Stimulated activated CD4-positive, alpha-beta T cell treated with anti-CD3 and anti-CD28 coated beads, Interleukin-4, amount 100 ng/mL, for 48 hours (primary cell): ENCODE measurements around the gene BUD31.
"Not testable (repeated sequence)": the region's sequence is repeated elsewhere in the genome, so short reads cannot be mapped to it uniquely, and the experiment has no call there.

Experiments
- DNase-seq, 2 donors: peaks; one replicate each; pipeline ENCODE4 v3.0.0-alpha.2; 2020; ENCODE audit warnings: low read depth in 2 of 2

BUD31 gene

DNA sequence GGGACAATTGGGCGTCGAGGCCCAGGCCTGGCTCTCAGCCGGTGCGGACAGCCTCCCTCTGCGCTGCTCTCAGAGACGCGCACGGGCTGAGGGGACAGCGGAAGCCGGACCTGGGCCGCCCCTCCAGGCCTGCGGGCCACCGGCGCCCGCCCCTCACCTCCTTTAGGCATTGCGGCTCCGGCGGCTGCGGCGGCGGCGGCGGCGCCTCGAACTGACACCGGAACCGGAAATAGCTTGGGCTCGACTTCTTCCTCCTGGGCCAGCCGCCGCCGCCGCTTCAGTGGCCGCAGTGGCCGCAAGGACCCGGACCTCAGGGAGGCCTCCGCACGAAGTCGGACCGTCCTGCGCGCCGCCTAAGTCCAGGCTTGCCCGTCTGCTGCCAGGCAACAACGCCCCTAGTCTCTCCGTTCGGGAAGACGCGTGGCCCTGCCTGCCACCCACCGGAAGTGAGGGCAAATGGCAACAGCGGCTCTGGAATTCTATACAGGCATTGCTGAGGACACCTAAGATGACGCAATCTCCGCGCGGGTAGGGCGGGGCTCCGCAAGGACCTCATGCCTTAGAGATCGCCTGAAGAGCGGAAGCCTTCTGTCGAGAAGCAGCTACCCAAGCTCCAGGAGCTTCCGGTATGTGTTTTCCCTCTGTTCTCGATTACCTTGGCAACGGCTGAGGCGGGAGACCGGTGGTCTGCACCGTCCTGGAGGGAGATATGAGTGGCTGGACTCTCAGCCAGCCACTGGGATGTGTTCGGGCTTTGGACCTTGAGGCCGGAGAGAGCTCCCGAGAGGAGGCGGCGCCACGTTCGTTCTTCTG lies at the start of gene BUD31, which contains the start of gene PDAP1:
BUD31 (plus strand) TSS at position 591 of the 813 bp plus-strand sequence. CDS start 2,124 bp downstream, outside the sequence.
PDAP1 (minus strand) TSS at position 219 of the 813 bp plus-strand sequence; CDS start at position 170, 49 bp downstream.
- peak; percentile 83 to 85 for DNase-seq

GRCh38 chr7:99359465-99360154 lies 49.2 kb upstream of the BUD31 start:
- DNase-seq = no peak

GRCh38 chr7:99362801-99363200 lies 46.0 kb upstream of the BUD31 start:
- DNase-seq = no peak

- DNase-seq = no peak
Measured at GRCh38 chr7:99363286-99363685, 45.5 kb upstream of the BUD31 start.

GRCh38 chr7:99365318-99366141 lies 43.2 kb upstream of the BUD31 start:
- peak in 1 of 2 donors; percentile 38 for DNase-seq

DNA sequence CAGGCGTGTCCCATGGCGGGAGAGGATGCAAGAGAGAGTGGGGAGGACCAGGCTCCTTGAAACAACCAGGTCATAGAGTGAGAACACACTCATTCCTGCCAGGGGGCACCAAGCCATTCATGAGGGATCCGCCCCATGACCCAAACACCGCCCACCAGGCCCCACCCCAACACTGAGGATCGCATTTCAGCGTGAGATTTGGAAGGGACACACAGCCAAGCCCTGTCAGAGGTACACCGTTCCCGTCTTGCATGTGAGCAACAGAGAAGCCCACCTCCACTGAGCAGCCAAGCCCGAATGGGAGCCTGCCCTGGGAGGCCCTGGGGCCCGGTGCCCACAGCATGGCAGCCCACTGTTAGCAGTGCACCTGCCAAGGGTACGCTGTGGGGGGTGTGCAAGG lies 42.1 kb upstream of the BUD31 start:
- DNase-seq = no peak

DNA sequence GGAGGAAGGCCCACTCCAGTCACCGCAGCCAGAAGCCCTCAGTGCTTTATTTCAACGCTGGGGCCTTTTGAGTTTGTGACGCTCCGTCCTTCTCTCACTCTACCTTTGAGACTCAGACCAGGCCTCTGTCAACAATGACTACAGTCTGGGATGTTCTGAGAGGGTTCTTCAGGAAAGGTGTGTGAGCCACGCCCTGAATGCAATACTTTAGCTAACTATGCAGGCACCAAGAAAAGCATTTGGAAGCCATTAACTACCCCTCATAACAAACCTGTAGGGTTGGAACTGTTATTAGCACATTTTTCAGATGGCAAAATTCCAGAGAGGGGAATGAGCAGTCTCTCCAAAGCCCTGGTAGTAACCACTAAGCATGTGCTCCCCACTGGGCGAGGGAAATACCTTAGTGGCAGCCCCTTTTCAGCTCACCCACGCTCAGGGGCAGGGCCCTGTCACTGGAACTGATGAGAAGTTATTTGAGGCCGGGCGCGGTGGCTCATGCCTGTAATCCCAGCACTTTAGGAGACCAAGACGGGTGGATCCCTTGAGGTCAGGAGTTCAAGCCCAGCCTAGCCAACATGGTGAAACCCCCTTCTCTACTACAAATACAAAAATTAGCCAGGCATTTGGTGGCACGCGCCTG lies 39.9 kb upstream of the BUD31 start:
- no peak for DNase-seq

DNA sequence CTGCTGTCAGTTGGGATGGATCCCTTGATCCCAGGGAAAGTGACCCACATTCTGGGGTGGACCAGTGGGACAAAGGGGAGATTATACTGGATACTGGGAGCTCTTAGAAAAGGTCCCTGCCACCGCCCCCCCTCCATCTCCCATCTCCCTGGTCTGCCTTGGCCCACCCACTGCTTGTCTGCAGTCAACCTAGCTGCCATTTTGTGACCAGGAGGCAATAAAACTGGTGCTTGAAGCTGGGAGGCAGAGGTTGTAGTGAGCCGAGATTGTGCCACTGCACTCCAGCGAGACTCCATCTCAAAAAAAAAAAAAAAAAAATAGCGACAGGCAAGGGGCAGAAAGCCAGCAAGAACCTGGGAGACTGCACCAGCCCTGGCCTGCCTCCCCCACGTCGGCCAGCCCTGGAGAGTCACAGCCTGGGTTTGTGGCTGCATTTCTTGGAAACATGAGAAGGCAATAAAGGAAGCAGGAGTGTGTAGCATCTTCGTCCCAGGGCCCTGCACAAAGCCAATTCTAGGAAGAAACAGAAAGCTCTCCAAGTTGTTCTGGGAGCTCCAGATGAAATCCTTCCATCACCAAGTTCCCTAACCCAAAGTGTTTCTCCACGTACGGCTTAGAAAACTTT lies 38.9 kb upstream of the BUD31 start:
- no peak for DNase-seq

- no peak for DNase-seq
Measured at GRCh38 chr7:99371376-99371920, 37.3 kb upstream of the BUD31 start.

- DNase-seq = no peak
Measured at GRCh38 chr7:99372275-99373090, 36.3 kb upstream of the BUD31 start.

GRCh38 chr7:99373091-99374066 lies 35.4 kb upstream of the BUD31 start:
- DNase-seq = no peak

DNA sequence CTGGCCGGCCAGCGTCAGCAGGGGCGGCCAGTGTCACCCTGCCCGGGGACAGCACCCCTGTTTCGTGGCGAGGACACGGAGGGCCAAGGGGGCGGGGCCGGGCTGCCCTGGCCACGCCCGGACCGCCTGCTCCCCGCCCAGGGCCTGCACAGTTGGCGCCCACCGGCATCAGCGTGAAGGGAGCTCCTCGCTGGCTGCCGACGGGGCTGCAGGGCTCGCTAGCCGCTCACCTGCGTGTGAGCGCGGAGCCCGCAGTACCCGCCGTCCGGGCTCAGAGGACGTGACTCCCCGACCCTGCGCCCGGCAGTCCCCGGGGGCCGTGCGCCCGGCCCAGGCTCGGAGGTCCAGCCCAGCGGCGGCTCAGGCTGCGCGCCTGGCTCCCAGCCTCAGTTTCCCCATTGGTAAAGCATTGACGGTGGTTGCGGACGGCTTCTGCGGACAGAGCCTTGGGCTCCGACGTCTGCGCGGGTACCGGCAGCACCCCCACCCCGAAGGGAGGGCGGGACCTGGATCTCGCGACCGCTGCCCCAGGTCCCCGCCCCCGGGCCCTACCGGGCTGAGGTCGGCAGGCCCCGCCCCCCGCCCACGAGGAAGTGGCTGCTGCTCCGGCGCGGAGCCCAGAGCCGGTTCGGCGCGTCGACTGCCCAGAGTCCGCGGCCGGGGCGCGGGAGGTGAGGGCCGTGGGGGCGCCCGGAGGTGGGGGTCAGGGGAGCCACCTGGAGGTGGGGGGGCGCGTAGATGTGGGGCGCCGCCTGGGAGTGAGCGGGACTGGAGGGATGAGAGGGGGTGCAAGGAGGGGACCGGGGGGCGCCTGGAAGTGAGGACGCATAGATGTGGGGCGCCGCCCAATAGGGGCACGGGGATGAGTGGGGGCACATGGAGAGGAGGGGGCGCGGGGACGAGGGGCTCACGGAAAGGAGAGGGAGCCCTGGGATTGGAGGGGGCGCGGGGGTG lies 34.4 kb upstream of the BUD31 start, which contains the start of gene ARPC1B:
ARPC1B (plus strand) TSS at position 620 of the 954 bp plus-strand sequence. CDS start 10,985 bp downstream, outside the sequence.
- DNase-seq = peak; percentile 80 to 90

DNA sequence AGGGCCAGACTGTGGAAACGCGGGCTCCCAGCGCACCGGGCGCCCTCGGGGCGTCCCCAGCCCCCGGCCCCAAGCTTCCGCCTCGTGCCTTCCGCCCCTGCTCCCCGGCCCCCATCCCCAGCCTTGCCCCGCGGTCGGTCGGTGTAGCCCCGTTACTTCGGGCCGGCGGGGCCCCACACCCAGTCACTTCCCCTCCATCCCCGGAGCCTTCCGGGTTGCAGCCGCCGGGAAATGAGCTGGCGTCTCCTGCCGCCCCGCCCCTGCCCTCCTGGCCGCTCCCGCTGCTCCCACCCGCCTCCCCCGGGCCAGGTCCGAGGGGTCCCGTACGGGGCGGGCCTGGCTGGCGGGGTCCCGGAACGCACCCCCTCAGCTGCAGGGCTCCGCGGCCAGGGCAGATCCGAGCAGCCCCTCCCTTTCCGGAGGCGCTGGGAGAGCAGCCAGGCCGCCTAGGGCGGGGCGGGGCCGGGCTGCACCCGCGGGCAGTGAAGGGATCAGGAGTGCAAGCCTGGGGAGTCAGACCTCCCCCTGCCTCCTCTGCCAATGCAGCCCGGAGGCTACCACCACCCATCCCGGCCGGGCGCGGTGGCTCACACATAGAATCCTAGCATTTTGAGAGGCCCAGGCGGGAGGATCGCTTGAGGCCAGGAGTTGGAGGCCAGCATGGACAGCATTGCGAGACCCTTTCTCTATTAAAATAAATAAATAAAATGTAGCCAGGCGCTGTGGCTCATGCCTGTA lies 33.5 kb upstream of the BUD31 start:
- peak in 1 of 2 donors; percentile 64 for DNase-seq

DNA sequence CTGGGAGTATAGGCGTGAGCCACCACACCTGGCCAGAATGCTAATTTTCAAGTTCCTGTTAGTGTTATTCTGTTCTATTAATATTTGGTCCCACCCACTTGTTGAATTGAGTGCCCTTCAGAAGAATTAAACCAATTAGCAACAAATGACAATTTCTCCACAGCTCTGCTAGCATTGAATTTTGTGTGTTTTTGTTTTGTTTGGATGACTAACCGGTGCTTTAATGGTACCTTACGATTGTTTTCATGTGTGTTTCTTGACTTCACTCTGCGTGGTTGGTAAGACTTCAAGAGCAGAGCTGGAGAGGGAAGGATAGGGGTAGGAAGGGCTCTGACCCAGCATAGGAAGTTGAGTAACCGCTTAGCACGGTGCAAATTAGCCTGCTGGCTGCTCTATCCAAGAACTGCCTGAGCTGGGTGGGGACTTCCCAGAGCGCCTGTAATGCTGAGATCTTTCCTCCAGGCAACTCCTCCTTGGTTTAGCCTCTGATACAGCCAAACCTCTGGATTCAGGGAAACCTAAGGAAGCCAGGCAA lies 29.7 kb upstream of the BUD31 start:
- DNase-seq = peak in 1 of 2 donors; percentile 37

DNA sequence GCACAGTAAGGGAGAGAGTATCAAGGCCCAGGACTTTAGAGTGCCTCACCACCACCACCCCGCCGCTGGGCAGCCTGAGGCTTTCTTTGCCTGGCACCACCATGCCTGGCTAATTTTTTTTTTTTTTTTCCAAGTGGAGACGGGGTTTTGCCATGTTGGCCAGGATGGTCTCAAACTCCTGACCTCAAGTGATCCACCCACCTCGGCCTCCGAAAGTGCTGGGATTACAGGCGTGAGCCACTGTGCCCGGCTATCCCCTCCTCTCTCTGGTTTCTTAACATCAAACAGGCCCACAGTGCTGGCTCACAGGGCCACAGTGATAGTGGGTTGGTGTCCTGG lies 29.1 kb upstream of the BUD31 start:
- DNase-seq = not testable (repeated sequence)

GRCh38 chr7:99380032-99380822 lies 28.5 kb upstream of the BUD31 start:
- DNase-seq = peak in 1 of 2 donors; percentile 47
